Endodermal cell (in vitro differentiated cells): ENCODE results near the gene SEC23B. TPM values are rescaled to one million over a fixed set of nuclear protein-coding genes. Genes with fewer than 3 reads are reported as not detected.

Source experiments
- DNase-seq: peaks from one replicate; pipeline ENCODE4 v3.0.0-alpha.2; 2017
- H3K27ac ChIP-seq: 2 replicates; pipeline ENCODE4 v1.5.1; 2013; ENCODE audit warnings: mild to moderate bottlenecking, low read depth, low read length, moderate library complexity
- H3K27me3 ChIP-seq: 2 replicates; pipeline ENCODE4 v1.6.1; 2013; ENCODE audit warnings: mild to moderate bottlenecking, low read length, moderate library complexity; ENCODE audit not compliant: insufficient read depth, control insufficient read depth, poor library complexity, severe bottlenecking
- H3K36me3 ChIP-seq: 2 replicates; pipeline ENCODE4 v1.7.0; 2013; ENCODE audit warnings: mild to moderate bottlenecking, low read length, moderate library complexity; ENCODE audit not compliant: control insufficient read depth, insufficient read depth
- H3K4me1 ChIP-seq: one replicate; pipeline ENCODE4 v1.7.0; 2013; ENCODE audit warnings: low read length; ENCODE audit not compliant: control insufficient read depth, insufficient read depth
- H3K4me3 ChIP-seq: 2 replicates; pipeline ENCODE4 v1.5.1; 2013; ENCODE audit warnings: mild to moderate bottlenecking, low read length, moderate library complexity
- H3K9ac ChIP-seq: 2 replicates; pipeline ENCODE4 v1.6.1; 2013; ENCODE audit warnings: mild to moderate bottlenecking, low read length, moderate library complexity; ENCODE audit not compliant: poor library complexity, severe bottlenecking; ENCODE audit errors: extremely low read depth
- H3K9me3 ChIP-seq: 2 replicates; pipeline ENCODE4 v1.6.1; 2013; ENCODE audit warnings: mild to moderate bottlenecking, low read length, moderate library complexity; ENCODE audit not compliant: control insufficient read depth
- H3K27ac Mint-ChIP-seq: 2 replicates; pipeline ENCODE4 v1.8.0; 2020; ENCODE audit warnings: mixed read lengths
- H3K27me3 Mint-ChIP-seq: 2 replicates; pipeline ENCODE4 v1.8.0; 2021; ENCODE audit warnings: mild to moderate bottlenecking, mixed read lengths; ENCODE audit not compliant: insufficient read depth
- H3K36me3 Mint-ChIP-seq: 2 replicates; pipeline ENCODE4 v1.8.0; 2020; ENCODE audit warnings: low read depth, mixed read lengths
- H3K4me1 Mint-ChIP-seq: 2 replicates; pipeline ENCODE4 v1.8.0; 2020; ENCODE audit warnings: mixed read lengths
- H3K4me3 Mint-ChIP-seq: 2 replicates; pipeline ENCODE4 v1.8.0; 2020; ENCODE audit warnings: mild to moderate bottlenecking, moderate library complexity, mixed read lengths
- H3K9me3 Mint-ChIP-seq: 2 replicates; pipeline ENCODE4 v1.8.0; 2020; ENCODE audit warnings: mild to moderate bottlenecking, mixed read lengths
- WGBS, 2 experiments: methylation state at CpG; one replicate each; pipeline versions ENCODE4 v1.1.5 to v1.1.7; 2013; ENCODE audit warnings: missing lambda C conversion rate in 2 of 2, mixed read lengths in 1 of 2; ENCODE audit not compliant: insufficient coverage in 1 of 2, insufficient read length in 1 of 2; 5-methylcytosine and 5-hydroxymethylcytosine counted together
- total RNA-seq, 2 donors: library from RNA; stranded (reverse); fragmentation: NEBNext Ultra II Directional in 1 of 2; extraction: Animal tissue kit (Norgen Biotek cat#: 25700) in 1 of 2; gene quantifications; 2 replicates in 1 of 2; 3 replicates in 1 of 2; pipeline ENCODE4 v1.2.1, GENCODE V29; 2021
- TF ChIP-seq, protein P1 (sequence below): fragments of 200-600 bp; sonication (generic); conservative IDR thresholded peaks from 2 replicates; pipeline ENCODE4 v1.5.0; 2021; ENCODE audit warnings: antibody characterized with exemption, mild to moderate bottlenecking

The SEC23B gene
- total RNA-seq, 2 donors from 2014 or later: 65.0 to 73.5 TPM

DNA sequence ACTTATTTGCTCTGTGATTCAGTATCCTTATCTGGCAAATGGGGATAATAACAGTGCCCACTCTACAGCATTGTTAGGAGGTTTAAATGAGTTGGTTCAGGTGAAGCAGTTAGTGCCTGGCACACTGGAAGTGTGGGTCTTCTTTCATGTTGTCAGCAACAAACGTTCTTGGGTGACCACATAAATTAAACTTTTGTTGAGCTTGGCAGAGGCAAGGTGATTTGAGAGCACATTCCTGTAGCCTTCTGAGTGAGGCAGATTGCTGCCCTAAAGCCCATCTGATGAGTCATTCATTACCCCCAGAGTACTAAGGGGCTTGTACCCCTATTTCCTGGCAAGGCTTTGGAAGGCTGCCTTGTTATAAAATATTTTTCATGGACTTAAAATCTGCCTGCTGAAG lies 25.8 kb downstream of the SEC23B start:
- 95% methylated on average over 1 of the region's 1 CpG; no CpG with 5 or more reads in 1 of the 2 experiments for WGBS, 2 experiments
- no peak overlapping the region for H3K27ac ChIP-seq
- Mint-ChIP-seq H3K27me3 (no peaks in the 10 kb centered on the region), H3K4me1 (no peaks in the 10 kb centered on the region), H3K27ac (no peak overlapping the region), H3K4me3 (no peak overlapping the region), H3K9me3 (no peaks in the 10 kb centered on the region), H3K36me3 (peaks cover 90% of the 10 kb centered on the region)
- no peaks in the 10 kb centered on the region for H3K9me3 ChIP-seq
- no peaks in the 10 kb centered on the region for H3K27me3 ChIP-seq
- DNase-seq: no peak
- H3K4me3 ChIP-seq: no peak overlapping the region
- H3K36me3 ChIP-seq: peaks cover 82% of the 10 kb centered on the region
- no peak overlapping the region for H3K9ac ChIP-seq
- no peaks in the 10 kb centered on the region for H3K4me1 ChIP-seq
- TF ChIP-seq, protein P1, sequence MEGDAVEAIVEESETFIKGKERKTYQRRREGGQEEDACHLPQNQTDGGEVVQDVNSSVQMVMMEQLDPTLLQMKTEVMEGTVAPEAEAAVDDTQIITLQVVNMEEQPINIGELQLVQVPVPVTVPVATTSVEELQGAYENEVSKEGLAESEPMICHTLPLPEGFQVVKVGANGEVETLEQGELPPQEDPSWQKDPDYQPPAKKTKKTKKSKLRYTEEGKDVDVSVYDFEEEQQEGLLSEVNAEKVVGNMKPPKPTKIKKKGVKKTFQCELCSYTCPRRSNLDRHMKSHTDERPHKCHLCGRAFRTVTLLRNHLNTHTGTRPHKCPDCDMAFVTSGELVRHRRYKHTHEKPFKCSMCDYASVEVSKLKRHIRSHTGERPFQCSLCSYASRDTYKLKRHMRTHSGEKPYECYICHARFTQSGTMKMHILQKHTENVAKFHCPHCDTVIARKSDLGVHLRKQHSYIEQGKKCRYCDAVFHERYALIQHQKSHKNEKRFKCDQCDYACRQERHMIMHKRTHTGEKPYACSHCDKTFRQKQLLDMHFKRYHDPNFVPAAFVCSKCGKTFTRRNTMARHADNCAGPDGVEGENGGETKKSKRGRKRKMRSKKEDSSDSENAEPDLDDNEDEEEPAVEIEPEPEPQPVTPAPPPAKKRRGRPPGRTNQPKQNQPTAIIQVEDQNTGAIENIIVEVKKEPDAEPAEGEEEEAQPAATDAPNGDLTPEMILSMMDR: no peak

DNA sequence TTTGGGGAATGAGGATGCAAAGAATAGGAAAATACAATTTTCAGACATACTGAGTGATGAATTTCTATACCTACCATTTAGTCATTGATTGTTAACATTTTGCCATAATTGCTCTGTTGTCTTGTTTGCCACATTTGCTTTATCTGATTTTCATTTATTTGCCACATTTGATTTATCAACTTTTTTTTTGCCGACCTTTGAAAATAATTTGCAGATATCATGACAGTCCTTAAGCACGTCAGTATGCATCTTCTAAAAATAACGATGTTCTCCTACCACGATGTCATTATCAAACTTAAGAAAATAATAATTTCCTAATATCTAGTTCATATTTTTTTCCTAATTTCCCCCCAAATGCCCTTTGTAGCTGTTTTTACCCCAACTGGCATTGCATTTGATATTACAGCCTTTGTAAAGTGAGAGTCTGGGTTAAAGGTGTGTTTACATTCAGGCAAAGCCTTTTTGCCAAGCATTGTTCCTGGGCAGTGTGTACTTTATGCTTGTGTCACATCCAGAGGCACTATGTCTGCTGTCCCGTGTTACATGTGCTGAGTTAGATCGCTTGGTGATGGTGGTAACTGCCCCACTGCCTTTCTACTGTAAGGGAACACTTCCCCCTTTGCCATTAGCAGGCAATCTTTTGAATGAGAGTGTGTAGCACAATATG lies 26.4 kb downstream of the SEC23B start:
- peaks cover 88% of the 10 kb centered on the region for H3K36me3 Mint-ChIP-seq
- Histone ChIP-seq H3K9me3 (no peaks in the 10 kb centered on the region), H3K9ac (no peak overlapping the region), H3K4me1 (no peaks in the 10 kb centered on the region), H3K36me3 (peaks cover 80% of the 10 kb centered on the region), H3K27ac (no peak overlapping the region), H3K4me3 (no peak overlapping the region), H3K27me3 (no peaks in the 10 kb centered on the region)
- 98 to 100% methylated on average over 3 to 6 of the region's 6 CpGs for WGBS, 2 experiments
- TF ChIP-seq, protein P1: no peak
- H3K9me3 Mint-ChIP-seq: no peaks in the 10 kb centered on the region
- no peak overlapping the region for H3K27ac Mint-ChIP-seq
- no peak for DNase-seq
- H3K4me3 Mint-ChIP-seq: no peak overlapping the region
- H3K27me3 Mint-ChIP-seq: no peaks in the 10 kb centered on the region
- H3K4me1 Mint-ChIP-seq: no peaks in the 10 kb centered on the region

DNA sequence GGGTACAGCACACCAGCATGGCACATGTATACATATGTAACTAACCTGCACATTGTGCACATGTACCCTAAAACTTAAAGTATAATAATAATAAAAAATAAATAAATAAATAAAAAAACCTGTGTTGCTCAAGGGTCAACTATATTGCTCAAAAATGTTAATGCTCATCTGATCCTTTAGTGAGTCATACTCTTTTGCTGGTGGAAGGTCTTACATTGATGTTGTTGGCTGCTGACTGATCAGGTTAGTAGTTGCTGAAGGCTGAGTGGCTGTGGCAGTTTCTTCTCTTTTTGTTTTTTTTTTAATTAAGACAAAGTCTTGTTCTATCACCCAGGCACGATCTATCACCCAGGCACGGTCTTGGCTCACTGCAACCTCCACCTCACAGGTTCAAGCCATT lies 29.9 kb downstream of the SEC23B start:
- Histone ChIP-seq H3K9me3 (no peaks in the 10 kb centered on the region), H3K36me3 (peaks cover 71% of the 10 kb centered on the region), H3K27ac (no peak overlapping the region), H3K27me3 (no peaks in the 10 kb centered on the region), H3K4me1 (no peaks in the 10 kb centered on the region), H3K4me3 (no peak overlapping the region), H3K9ac (no peak overlapping the region)
- WGBS, 2 experiments: 84 to 94% methylated on average over 2 of the region's 2 CpGs
- H3K36me3 Mint-ChIP-seq: peaks cover 81% of the 10 kb centered on the region
- H3K4me1 Mint-ChIP-seq: no peaks in the 10 kb centered on the region
- no peaks in the 10 kb centered on the region for H3K27me3 Mint-ChIP-seq
- no peak for DNase-seq
- H3K27ac Mint-ChIP-seq: no peak overlapping the region
- H3K9me3 Mint-ChIP-seq: no peaks in the 10 kb centered on the region
- TF ChIP-seq, protein P1: no peak
- no peak overlapping the region for H3K4me3 Mint-ChIP-seq
